HCT116 (cell line): ENCODE data around the gene ST7.

Experiments used
- ATF3 ChIP-seq: IDR thresholded peaks from 2 replicates; pipeline ENCODE4 v1.6.1; 2012
- CTCF ChIP-seq, 3 experiments: fragments of 200-600 bp in 1 of 3; sonication (generic) in 1 of 3; IDR thresholded peaks in 2 of 3; conservative IDR thresholded peaks in 1 of 3; 2 replicates each; pipeline ENCODE4 v1.5.1; 2012 to 2017; ENCODE audit warnings: low read depth in 2 of 3, low read length in 2 of 3, antibody characterized with exemption in 1 of 3, borderline replicate concordance in 1 of 3, control low read depth in 1 of 3, mild to moderate bottlenecking in 1 of 3, mixed read lengths in 1 of 3, mixed run types in 1 of 3, moderate library complexity in 1 of 3; ENCODE audit not compliant: insufficient read depth in 1 of 3
- EGR1 ChIP-seq: IDR thresholded peaks from 2 replicates; pipeline ENCODE4 v1.6.1; 2012; ENCODE audit warnings: low read depth
- JUND ChIP-seq: IDR thresholded peaks from 2 replicates; pipeline ENCODE4 v1.6.1; 2012
- POLR2A ChIP-seq: IDR thresholded peaks from 2 replicates; pipeline ENCODE4 v1.7.0; 2011; ENCODE audit warnings: borderline replicate concordance; ENCODE audit not compliant: insufficient read depth, insufficient read length; ENCODE audit errors: extremely low read depth
- POLR2AphosphoS5 ChIP-seq: IDR thresholded peaks from 2 replicates; pipeline ENCODE4 v1.6.1; 2011; ENCODE audit warnings: mild to moderate bottlenecking, low read depth, low read length, moderate library complexity
- TCF7L2 ChIP-seq: IDR thresholded peaks from 2 replicates; pipeline ENCODE4 v1.7.0; 2011; ENCODE audit warnings: borderline replicate concordance, inconsistent platforms; ENCODE audit not compliant: insufficient read depth, insufficient read length; ENCODE audit errors: extremely low read depth

GRCh38 chr7:117001283-117001682 is 48.0 kb downstream of the ST7 start:
- TF ChIP-seq EGR1, result no peak
- TF ChIP-seq JUND, result no peak
- TF ChIP-seq POLR2A, result no peak
- TF ChIP-seq CTCF (IDR thresholded peaks at IDR 0.05 in 2 of 3, conservative IDR thresholded peaks at IDR 0.05 in 1 of 3; ENCODE audit: borderline replicate concordance in 1 of 3, insufficient read depth in 1 of 3, low read depth in 2 of 3, low read length in 2 of 3), result no peak
- no peak for TF ChIP-seq ATF3
- TF ChIP-seq TCF7L2, result no peak
- no peak for TF ChIP-seq POLR2AphosphoS5
